LNCAP (cell line): Measurements from ENCODE around the gene CAB39.

Experiments used
- TF ChIP-seq, protein P1 (sequence below): fragments of 450-650 bp; IDR thresholded peaks from 2 replicates; pipeline ENCODE4 v1.5.1; 2017; ENCODE audit warnings: mild to moderate bottlenecking

The CAB39 gene

DNA sequence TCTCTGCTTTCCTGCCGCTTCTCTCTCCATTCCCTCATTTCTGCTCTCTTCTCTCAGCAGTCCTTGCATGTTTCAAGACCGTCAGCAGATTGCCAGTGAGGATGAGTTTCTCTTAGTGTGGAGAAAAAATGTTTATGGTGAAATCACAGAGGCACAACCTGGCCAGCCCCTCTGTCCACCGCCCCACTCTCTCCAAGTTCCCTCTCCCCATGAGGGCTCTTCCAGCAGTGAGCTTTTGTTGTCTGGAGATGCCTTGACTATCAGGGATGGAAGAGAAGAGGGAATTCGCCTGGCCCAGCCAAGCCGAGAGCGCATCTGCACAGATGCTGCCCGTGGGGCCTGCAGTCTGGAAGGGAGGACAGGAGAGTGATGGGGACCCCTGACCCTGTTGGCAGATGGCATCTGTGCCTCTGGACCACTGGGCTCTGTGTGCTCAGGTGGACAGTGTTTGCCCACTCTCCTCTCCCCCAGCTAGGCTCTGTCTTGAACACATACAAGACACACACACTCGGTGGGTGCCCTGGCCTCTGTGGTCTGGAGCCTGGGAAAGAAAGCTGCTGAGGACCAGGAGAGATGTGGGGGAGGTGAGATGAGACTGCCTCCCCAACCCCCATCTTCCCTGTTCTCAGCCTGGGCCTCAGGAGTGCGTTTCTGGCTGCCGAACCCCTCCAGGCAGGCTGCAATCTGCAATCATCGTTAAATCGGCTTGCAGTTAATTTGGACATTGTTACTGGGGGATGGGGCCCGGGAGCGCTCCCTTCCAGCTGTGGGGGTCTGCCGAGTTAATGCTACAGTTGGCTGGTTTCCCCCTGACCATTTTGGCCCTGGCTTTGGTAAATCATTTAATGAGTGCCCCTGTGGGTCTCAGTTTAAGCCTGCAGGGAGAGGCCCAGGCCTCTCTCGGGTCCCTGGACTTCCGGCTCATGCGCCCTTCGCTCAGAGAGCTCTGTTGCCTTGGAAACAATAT is 156.6 kb downstream of the CAB39 start:
- TF ChIP-seq, protein P1, sequence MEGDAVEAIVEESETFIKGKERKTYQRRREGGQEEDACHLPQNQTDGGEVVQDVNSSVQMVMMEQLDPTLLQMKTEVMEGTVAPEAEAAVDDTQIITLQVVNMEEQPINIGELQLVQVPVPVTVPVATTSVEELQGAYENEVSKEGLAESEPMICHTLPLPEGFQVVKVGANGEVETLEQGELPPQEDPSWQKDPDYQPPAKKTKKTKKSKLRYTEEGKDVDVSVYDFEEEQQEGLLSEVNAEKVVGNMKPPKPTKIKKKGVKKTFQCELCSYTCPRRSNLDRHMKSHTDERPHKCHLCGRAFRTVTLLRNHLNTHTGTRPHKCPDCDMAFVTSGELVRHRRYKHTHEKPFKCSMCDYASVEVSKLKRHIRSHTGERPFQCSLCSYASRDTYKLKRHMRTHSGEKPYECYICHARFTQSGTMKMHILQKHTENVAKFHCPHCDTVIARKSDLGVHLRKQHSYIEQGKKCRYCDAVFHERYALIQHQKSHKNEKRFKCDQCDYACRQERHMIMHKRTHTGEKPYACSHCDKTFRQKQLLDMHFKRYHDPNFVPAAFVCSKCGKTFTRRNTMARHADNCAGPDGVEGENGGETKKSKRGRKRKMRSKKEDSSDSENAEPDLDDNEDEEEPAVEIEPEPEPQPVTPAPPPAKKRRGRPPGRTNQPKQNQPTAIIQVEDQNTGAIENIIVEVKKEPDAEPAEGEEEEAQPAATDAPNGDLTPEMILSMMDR, result no peak

DNA sequence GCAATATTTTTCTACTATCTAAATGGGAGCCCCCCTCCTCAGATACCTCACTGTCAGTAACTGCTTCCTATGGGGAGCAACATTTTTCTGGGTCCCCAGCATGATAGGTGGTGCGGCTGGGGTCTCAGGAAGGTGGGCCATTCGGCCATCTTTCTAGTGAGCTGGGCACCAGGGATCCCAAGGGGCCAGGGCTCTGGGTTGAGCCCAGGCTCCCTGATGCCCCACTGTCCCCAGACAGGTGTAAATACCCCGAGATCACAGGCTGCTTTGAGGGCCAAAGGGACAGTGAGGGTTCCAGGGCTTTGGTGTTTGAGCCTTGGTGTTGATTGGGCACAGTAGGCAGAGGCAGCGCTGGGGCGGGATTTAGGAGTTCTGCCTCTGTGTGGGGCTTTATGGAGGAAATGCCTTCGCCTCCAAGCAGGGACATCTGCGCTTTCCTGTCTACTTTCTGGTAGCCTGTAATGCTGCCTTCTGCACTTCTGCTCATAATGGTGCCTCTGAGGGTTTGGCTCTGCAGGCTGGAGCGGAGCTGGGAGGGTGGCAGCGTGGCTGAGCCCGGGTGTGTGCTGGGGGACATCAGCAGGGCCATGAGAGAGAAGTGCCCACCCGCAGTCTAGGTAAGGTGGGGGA is 157.4 kb downstream of the CAB39 start:
- TF ChIP-seq, protein P1, result no peak
